CD4-positive, alpha-beta T cell (primary cell): ENCODE measurements around the gene ECHS1. TPM values are rescaled to one million over a fixed set of nuclear protein-coding genes. Genes with fewer than 3 reads are reported as not detected.

Source experiments
- ATAC-seq: fragments of 200-7000 bp; cut with Tn5 transposase; one replicate; pipeline ENCODE4 v1.10.0; 2022; ENCODE audit warnings: mild to moderate bottlenecking; ENCODE audit not compliant: poor library complexity
- CTCF ChIA-PET: fragments of 350-600 bp; sonication (Branson Sonifier 250); formaldehyde crosslinking; loops from one replicate; lab custom pipeline; 2021; ENCODE audit warnings: antibody characterized with exemption, inconsistent platforms; lab: Charles Lee
- POLR2A ChIA-PET: fragments of 350-600 bp; sonication (Branson Sonifier 250); formaldehyde crosslinking; loops from one replicate; lab custom pipeline; 2021; ENCODE audit warnings: antibody characterized with exemption, inconsistent platforms; lab: Charles Lee
- DNase-seq, 14 experiments: peaks; one replicate each; pipeline ENCODE4 v3.0.0-alpha.2; 2013 to 2020; ENCODE audit warnings: mixed read lengths in 2 of 14
- H3K27ac ChIP-seq, 2 donors: one replicate each; pipeline versions ENCODE4 v1.5.1 to v1.7.0; 2013; ENCODE audit warnings: low read length in 2 of 2, low read depth in 1 of 2, mild to moderate bottlenecking in 1 of 2
- H3K27me3 ChIP-seq, 2 experiments: 1 replicate in 1 of 2; 2 replicates in 1 of 2; pipeline versions ENCODE4 v1.6.1 to v1.7.0; 2013; ENCODE audit warnings: low read length in 2 of 2, control low read depth in 1 of 2, mild to moderate bottlenecking in 1 of 2, moderate library complexity in 1 of 2; ENCODE audit not compliant: insufficient read depth in 2 of 2, control insufficient read depth in 1 of 2
- H3K36me3 ChIP-seq: one replicate; pipeline ENCODE4 v1.6.1; 2013; ENCODE audit warnings: low read length, control low read depth; ENCODE audit not compliant: insufficient read depth
- H3K4me1 ChIP-seq: one replicate; pipeline ENCODE4 v1.6.1; 2013; ENCODE audit warnings: low read length, control low read depth; ENCODE audit not compliant: insufficient read depth
- H3K4me3 ChIP-seq: one replicate; pipeline ENCODE4 v1.5.1; 2013; ENCODE audit warnings: mild to moderate bottlenecking, low read length, moderate library complexity
- H3K9me3 ChIP-seq, 2 experiments: 1 replicate in 1 of 2; 2 replicates in 1 of 2; pipeline versions ENCODE4 v1.6.1 to v1.7.0; 2013; ENCODE audit warnings: low read length in 2 of 2, mild to moderate bottlenecking in 2 of 2, control low read depth in 1 of 2, moderate library complexity in 1 of 2; ENCODE audit not compliant: control insufficient read depth in 1 of 2, insufficient read depth in 1 of 2
- H3K27ac Mint-ChIP-seq: one replicate; pipeline ENCODE4 v1.8.0; 2020; ENCODE audit warnings: mixed read lengths
- H3K27me3 Mint-ChIP-seq: one replicate; pipeline ENCODE4 v1.8.0; 2021; ENCODE audit warnings: mixed read lengths
- H3K36me3 Mint-ChIP-seq: one replicate; pipeline ENCODE4 v1.8.0; 2021; ENCODE audit warnings: low read depth, mixed read lengths
- H3K4me1 Mint-ChIP-seq: one replicate; pipeline ENCODE4 v1.8.0; 2021; ENCODE audit warnings: low read depth, mixed read lengths
- H3K4me3 Mint-ChIP-seq: one replicate; pipeline ENCODE4 v1.8.0; 2020; ENCODE audit warnings: mild to moderate bottlenecking, mixed read lengths
- H3K9me3 Mint-ChIP-seq: one replicate; pipeline ENCODE4 v1.8.0; 2020; ENCODE audit warnings: mixed read lengths
- intact Hi-C, 2 experiments: fragments of 100-400 bp; cut with DNase I in 1 of 2; cut with micrococcal nuclease in 1 of 2; formaldehyde crosslinking; loops; one replicate each; pipeline versions ENCODE4 v1.15.1 to v1.9.0; 2023 to 2025; cut with DNase I, micrococcal nuclease
- total RNA-seq, 174 experiments: library from RNA in 2 of 174; stranded (reverse) in 2 of 174; gene quantifications; one replicate each; pipeline ENCODE4 v1.2.3 and lab custom pipeline; 2021 to 2026
- TF ChIP-seq, protein P1 (sequence below): fragments of 200-600 bp; IDR thresholded peaks from one replicate; pipeline ENCODE4 v1.8.0; 2022; ENCODE audit warnings: antibody characterized with exemption, mild to moderate bottlenecking

Gene ECHS1
- total RNA-seq, 2 experiments from 2014 or later = 7.6 to 8.3 TPM

DNA sequence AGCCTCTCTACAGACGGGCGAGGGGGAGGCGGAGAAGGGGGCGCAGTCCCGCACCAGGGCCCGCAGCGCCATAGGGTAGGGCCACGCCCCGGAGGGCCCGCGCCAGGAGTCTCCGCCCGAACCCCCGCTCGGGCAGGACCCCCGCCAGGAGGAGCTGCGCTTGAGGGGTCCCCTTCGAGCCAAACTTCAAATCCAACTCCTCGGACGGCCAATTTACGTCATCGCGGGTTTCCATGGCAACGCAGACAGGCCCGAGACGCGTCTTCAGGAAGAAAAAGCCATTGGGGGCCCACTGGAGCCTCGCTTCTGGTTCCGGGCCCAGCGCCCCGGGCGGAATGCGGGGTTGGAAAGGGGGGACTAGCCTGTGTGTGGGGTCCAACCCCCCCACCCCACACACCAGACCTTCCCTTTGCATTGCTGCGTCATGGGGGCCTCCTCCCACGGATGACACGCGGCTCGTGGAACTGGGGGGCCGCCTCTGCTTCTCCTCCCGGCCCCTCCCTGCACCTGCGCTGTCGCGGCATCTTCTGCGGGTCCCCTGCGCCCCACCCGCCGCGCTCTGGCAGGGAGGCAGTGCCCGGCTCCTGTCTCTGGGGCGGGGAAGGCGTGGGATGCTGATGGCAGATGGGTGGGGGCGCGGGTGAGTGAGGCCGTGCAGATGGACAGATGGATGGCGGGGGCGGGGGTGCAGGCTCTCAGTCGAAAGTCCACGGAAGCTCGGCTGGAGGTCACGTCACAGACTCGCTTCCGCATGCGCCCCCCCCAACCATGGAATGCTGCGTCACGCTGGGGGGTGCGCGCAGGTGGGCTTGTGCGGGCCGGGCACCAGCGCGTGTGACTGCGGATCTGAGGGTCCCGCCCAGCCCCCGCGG, 37.7 kb downstream of the ECHS1 start:
- intact Hi-C loops = loop anchor here (2.0 to 5.0 kb wide), 4 partner anchors 21 to 57 kb away; partner anchors contain the start of genes ECHS1 (in 1 of the 2), FUOM (in 1 of the 2) and MTG1 (in 1 of the 2)

DNA sequence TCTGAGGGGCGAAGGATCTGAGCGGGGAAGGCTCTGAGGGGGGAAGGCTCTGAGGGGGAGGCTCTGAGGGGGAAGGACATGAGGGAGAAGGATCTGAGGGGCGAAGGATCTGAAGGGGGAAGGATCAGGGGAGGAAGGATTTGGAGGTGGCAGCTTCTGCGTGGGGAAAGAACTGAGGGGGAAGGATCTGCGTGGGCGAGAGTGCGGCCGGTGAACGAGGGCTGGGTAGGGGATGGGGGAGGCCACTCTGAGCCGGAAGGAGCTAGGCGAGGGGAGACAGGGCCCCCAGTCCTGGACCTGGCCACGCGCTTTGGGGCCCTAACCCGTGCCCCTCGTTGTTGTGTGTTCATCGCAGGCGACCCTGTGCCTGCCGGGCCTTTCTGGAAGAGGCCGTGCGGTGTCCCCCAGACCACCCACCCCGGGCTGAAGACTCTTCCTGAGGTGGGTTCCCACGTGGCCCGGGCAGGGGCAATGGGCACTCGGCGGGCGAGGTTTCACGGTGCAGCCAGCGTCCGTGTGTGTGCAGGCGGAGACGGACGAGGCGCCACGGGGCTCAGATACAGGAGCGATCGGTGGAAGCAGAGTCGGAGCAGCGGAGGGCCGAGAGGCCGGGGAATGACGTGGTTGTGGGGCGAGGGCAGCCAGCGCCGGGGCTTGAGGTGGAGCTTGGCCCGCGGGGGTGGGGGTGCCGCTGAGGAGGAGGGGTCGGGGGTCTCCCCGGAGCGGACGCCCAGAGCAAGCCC, 38.5 kb downstream of the ECHS1 start:
- intact Hi-C loops = loop anchor here (5.0 kb wide), 2 partner anchors 38 to 58 kb away; partner anchors contain the start of genes ECHS1 (in 1 of the 2) and MTG1 (in 1 of the 2)
- Mint-ChIP-seq H3K36me3 (peaks cover 4% of the 10 kb centered on the region), H3K4me1 (peaks cover 7% of the 10 kb centered on the region), H3K9me3 (peaks cover 4% of the 10 kb centered on the region), H3K27ac (peak overlapping the region; percentile 86), H3K27me3 (peaks cover 14% of the 10 kb centered on the region), H3K4me3 (peak overlapping the region; percentile 84)
- DNase-seq (peak in 5 of 14 experiments; percentile 13 to 65 (median 55)), ATAC-seq (peak; percentile 10)
- POLR2A ChIA-PET = no interaction called here
- H3K4me1 ChIP-seq = peaks cover 46% of the 10 kb centered on the region
- H3K4me3 ChIP-seq = peak overlapping the region; percentile 58
- TF ChIP-seq, protein P1, sequence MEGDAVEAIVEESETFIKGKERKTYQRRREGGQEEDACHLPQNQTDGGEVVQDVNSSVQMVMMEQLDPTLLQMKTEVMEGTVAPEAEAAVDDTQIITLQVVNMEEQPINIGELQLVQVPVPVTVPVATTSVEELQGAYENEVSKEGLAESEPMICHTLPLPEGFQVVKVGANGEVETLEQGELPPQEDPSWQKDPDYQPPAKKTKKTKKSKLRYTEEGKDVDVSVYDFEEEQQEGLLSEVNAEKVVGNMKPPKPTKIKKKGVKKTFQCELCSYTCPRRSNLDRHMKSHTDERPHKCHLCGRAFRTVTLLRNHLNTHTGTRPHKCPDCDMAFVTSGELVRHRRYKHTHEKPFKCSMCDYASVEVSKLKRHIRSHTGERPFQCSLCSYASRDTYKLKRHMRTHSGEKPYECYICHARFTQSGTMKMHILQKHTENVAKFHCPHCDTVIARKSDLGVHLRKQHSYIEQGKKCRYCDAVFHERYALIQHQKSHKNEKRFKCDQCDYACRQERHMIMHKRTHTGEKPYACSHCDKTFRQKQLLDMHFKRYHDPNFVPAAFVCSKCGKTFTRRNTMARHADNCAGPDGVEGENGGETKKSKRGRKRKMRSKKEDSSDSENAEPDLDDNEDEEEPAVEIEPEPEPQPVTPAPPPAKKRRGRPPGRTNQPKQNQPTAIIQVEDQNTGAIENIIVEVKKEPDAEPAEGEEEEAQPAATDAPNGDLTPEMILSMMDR = no peak
- peak overlapping the region; percentile 53 to 78 for H3K27ac ChIP-seq
- H3K9me3 ChIP-seq = peaks cover 0 to 13% of the 10 kb centered on the region in 2 experiments
- no peaks in the 10 kb centered on the region for H3K27me3 ChIP-seq
- no peaks in the 10 kb centered on the region for H3K36me3 ChIP-seq
- CTCF ChIA-PET = no interaction called here

More for the DNA sequence above, 37.7 kb downstream of the ECHS1 start:
- peaks cover 4% of the 10 kb centered on the region for H3K9me3 Mint-ChIP-seq
- H3K27me3 Mint-ChIP-seq = peaks cover 12% of the 10 kb centered on the region
- no peaks in the 10 kb centered on the region for H3K27me3 ChIP-seq
- peaks cover 41% of the 10 kb centered on the region for H3K4me1 ChIP-seq
- ChIA-PET CTCF (no interaction called here), POLR2A (interaction anchor here (0.7 to 2.0 kb wide), 9 partner anchors 11 to 73 kb away, joined by 3 to 12 read pairs (median 5); partner anchors contain the start of genes FUOM and PAOX)
- peaks cover 6% of the 10 kb centered on the region for H3K4me1 Mint-ChIP-seq
- H3K9me3 ChIP-seq = peaks cover 0 to 13% of the 10 kb centered on the region in 2 experiments
- ATAC-seq (peak; percentile 56), DNase-seq (peak; percentile 67 to 96 (median 83))
- TF ChIP-seq, protein P1 = no peak
- H3K36me3 Mint-ChIP-seq = peaks cover 4% of the 10 kb centered on the region
- H3K27ac Mint-ChIP-seq = peak overlapping the region; percentile 86
- peak overlapping the region; percentile 58 for H3K4me3 ChIP-seq
- H3K36me3 ChIP-seq = no peaks in the 10 kb centered on the region
- H3K27ac ChIP-seq = peak overlapping the region; percentile 53 to 78
- peak overlapping the region; percentile 81 for H3K4me3 Mint-ChIP-seq

- peaks cover 4% of the 10 kb centered on the region for H3K36me3 Mint-ChIP-seq
- peak overlapping the region; percentile 82 for H3K27ac Mint-ChIP-seq
- no peak overlapping the region for H3K4me3 ChIP-seq
- H3K36me3 ChIP-seq = no peaks in the 10 kb centered on the region
- H3K27me3 Mint-ChIP-seq = peaks cover 26% of the 10 kb centered on the region
- H3K4me3 Mint-ChIP-seq = peak overlapping the region; percentile 70
- peaks cover 0 to 20% of the 10 kb centered on the region in 2 experiments for H3K9me3 ChIP-seq
- peaks cover 12% of the 10 kb centered on the region for H3K4me1 Mint-ChIP-seq
- ChIA-PET CTCF (no interaction called here), POLR2A (no interaction called here)
- TF ChIP-seq, protein P1 = no peak
- H3K9me3 Mint-ChIP-seq = peaks cover 4% of the 10 kb centered on the region
- peaks cover 46% of the 10 kb centered on the region for H3K4me1 ChIP-seq
- no peak overlapping the region for H3K27ac ChIP-seq
- no peak for DNase-seq
- H3K27me3 ChIP-seq = peaks cover 13 to 14% of the 10 kb centered on the region in 2 experiments
- intact Hi-C loops = no loop called here
- no peak for ATAC-seq
These were observed 40.0 kb downstream of the ECHS1 start for GRCh38 chr10:133332936-133333699.
